HUES48 (cell line): ENCODE measurements around the gene MAN2B1.
"Not testable (repeated sequence)": the region's sequence is repeated elsewhere in the genome, so short reads cannot be mapped to it uniquely, and the experiment has no call there.

ENCODE experiments used
- H3K27ac ChIP-seq: one replicate; pipeline ENCODE4 v1.7.0; 2013; ENCODE audit warnings: low read depth, low read length, inconsistent platforms
- H3K27me3 ChIP-seq: 2 replicates; pipeline ENCODE4 v1.6.1; 2013; ENCODE audit warnings: mild to moderate bottlenecking, low read length; ENCODE audit not compliant: control insufficient read depth, insufficient read depth
- H3K36me3 ChIP-seq: 2 replicates; pipeline ENCODE4 v1.6.1; 2013; ENCODE audit warnings: low read length; ENCODE audit not compliant: control insufficient read depth, insufficient read depth
- H3K4me1 ChIP-seq: 2 replicates; pipeline ENCODE4 v1.6.1; 2013; ENCODE audit warnings: mild to moderate bottlenecking, low read length; ENCODE audit not compliant: control insufficient read depth, insufficient read depth
- H3K4me3 ChIP-seq: 2 replicates; pipeline ENCODE4 v1.5.1; 2013; ENCODE audit warnings: mild to moderate bottlenecking, low read depth, low read length
- H3K9ac ChIP-seq: 2 replicates; pipeline ENCODE4 v1.6.1; 2013; ENCODE audit warnings: mild to moderate bottlenecking, low read depth, low read length, moderate library complexity
- H3K9me3 ChIP-seq: 2 replicates; pipeline ENCODE4 v1.6.1; 2013; ENCODE audit warnings: low read length; ENCODE audit not compliant: control insufficient read depth, insufficient read depth

The MAN2B1 gene

DNA sequence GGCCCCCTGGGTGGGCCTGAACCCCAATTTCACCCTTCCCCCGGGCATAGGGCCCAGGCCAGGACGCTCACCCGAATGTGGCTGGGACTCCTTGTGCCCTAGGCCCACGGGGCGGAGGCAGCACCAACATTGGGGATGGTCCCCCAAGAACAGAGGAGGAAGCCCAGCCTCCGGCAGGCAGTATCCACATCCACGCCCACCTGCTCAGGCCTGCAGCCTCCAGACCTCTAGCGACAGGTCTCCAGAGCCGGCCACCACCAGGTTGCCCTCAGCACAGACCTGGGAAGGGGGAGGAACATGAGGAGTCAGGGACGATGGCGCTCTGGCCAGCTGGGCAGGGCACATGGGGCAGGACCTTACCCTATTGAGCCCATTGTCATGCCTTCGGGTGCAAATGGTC is 22.5 kb upstream of the MAN2B1 start:
- no peak overlapping the region for H3K27ac ChIP-seq
- no peaks in the 10 kb centered on the region for H3K4me1 ChIP-seq
- H3K27me3 ChIP-seq, result no peaks in the 10 kb centered on the region
- H3K36me3 ChIP-seq, result no peaks in the 10 kb centered on the region
- no peak overlapping the region for H3K9ac ChIP-seq
- H3K9me3 ChIP-seq, result no peaks in the 10 kb centered on the region
- H3K4me3 ChIP-seq, result no peak overlapping the region

DNA sequence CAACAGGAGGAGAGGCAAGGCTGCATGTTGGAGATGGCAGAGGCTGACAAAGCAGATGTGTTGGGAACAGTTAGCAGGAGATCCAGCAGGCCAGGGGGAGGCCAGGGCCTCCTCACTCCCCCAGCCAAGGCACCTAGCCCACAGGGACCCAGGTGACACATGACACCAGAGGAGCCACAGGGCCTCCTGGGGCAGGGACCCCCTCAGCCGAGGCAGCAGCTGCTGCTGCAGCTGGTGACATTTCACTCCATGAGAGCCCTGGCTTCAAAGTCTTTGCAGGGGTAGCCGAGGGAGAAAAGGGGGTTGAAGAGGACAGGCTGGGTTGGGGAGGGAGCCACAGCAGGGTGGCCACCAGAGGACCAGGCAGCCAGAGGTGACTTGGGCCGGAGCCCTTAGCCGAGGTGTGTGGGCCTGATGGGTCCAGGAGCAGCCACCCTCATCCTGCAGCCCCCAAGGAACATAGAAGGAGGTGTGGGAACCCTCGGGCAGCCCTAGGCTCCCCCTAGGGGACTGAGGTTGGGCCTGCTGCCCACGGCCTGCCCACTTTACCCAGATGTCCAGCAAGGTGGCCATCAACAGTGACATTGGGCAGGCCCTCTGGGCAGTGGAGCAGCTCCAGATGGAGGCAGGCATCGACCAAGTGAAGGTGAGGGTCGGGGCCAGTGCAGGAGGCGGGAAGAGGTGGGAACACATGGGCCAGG is 21.1 kb upstream of the MAN2B1 start, which contains the start of gene GNG14:
TSS of gene GNG14 (plus strand) at position 503 of the 701 bp plus-strand sequence. CDS start at position 554, 51 bp downstream.
- no peaks in the 10 kb centered on the region for H3K27me3 ChIP-seq
- no peak within 1 kb of the TSS for H3K9ac ChIP-seq
- H3K36me3 ChIP-seq, result no peaks in the 10 kb centered on the region
- H3K4me3 ChIP-seq, result no peak within 1 kb of the TSS
- H3K27ac ChIP-seq, result no peak within 1 kb of the TSS
- H3K9me3 ChIP-seq, result no peaks in the 10 kb centered on the region
- H3K4me1 ChIP-seq, result no peaks in the 10 kb centered on the region

DNA sequence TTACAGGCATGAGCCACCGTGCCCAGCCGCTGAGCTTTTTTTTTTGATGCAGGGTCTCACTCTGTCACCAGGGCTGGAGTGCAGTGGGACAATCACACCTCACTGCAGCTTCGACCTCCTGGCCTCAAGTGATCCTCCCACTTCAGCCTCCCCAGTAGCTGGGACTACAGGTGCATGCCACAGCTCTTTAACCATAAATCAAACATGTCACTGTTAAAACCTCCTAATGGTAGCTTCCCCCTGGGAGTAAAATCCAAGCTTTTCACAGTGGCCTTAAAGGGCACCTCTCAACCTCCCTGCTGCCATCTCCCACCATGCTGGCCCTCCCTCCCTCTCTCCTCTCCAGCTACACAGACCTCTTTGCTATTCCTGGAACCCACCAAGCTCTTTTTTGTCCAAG is 19.3 kb upstream of the MAN2B1 start:
- Histone ChIP-seq H3K9ac (no peak overlapping the region), H3K27me3 (no peaks in the 10 kb centered on the region), H3K4me1 (no peaks in the 10 kb centered on the region), H3K9me3 (no peaks in the 10 kb centered on the region), H3K36me3 (no peaks in the 10 kb centered on the region), H3K27ac (no peak overlapping the region), H3K4me3 (no peak overlapping the region)

DNA sequence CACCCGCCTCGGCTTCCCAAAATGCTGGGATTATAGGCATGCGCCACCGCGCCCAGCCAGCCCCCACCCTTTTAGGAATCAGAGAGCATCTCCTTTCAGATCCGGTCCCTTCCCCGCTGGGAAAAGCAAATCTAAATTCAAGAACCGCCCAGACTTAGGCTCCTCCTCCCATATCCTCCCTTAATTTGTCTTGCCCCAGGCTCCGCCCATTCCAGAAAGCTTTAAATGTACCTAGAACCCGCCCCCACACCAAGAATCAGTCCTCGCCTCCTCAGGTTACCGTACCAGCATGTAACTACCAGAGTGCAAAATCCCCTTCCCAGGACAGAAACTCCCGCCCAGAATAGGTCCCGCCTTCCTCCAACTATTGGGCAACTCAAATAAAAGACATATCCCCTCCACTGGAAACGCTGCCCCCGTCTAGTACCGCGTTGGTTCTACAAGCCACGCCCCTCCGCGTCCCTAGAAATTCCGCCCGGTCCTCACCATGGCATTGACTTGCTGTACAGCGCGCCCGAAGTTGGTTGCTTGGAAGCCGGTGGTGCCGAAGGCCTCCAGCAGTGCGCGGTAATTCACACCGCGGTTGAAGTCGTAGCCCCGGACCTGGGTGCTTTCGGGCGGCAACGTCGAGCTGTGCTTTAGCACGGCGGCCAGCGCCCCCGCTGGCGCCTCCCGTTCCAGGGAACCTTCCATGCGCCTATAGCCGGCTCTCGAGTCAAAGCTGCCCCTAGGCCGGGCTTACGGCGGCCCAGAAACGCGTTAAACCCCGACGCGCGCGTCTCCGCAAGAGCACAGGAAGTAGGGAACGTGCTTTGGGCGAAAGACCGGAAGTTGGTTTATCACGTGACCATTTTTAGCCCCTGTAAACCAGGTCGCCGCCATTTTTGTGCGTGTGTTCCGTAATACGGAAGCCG is 14.8 kb upstream of the MAN2B1 start, which contains the start of gene DHPS:
TSS of gene DHPS (minus strand) at position 807 of the 914 bp plus-strand sequence. CDS start at position 693, 114 bp downstream.
- H3K9me3 ChIP-seq, result no peaks in the 10 kb centered on the region
- H3K36me3 ChIP-seq, result peaks cover 31% of the 10 kb centered on the region
- peak within 1 kb of the TSS; percentile 100 for H3K27ac ChIP-seq
- H3K4me3 ChIP-seq, result peak within 1 kb of the TSS; percentile 89
- H3K9ac ChIP-seq, result peak within 1 kb of the TSS; percentile 99
- H3K4me1 ChIP-seq, result no peaks in the 10 kb centered on the region
- H3K27me3 ChIP-seq, result no peaks in the 10 kb centered on the region

DNA sequence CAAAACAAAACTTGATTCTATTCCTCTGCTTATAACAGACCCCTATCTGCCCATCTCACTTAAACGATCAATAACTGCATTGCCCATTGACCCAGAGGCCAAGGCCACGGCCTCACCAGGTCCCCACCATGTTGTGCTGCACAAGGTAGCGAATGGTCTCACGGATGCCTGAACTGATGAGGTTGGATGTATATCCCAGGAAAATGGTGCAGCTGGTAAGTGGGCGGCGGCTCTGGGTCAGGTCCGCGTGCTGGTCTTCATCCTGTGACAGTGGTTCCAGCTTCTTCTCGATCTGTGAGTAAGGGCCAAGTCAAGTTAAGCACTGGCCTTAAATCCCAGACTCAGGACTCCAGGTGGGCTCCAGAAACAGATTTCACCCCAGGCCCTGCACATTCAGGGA is 13.5 kb upstream of the MAN2B1 start:
- peaks cover 43% of the 10 kb centered on the region for H3K36me3 ChIP-seq
- no peak overlapping the region for H3K4me3 ChIP-seq
- H3K27ac ChIP-seq, result no peak overlapping the region

DNA sequence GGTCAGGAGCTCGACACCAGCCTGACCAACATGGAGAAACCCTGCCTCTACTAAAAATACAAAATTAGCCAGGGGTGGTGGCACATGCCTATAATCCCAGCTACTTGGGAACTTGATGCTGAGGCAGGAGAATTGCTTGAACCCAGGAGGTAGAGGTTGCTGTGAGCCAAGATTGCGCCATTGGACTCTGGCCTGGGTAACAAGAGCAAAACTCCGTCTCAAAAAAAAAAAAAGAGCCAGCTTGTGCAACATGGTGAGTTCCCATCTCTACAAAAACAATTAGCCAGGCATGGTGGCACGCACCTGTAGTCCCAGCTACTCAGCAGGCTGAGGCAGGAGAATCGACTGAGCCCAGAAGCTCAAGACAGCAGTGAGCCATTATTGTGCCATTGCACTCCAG is 11.5 kb upstream of the MAN2B1 start:
- not testable (repeated sequence) for H3K9me3 ChIP-seq, H3K27ac ChIP-seq, H3K4me3 ChIP-seq, H3K9ac ChIP-seq, H3K27me3 ChIP-seq, H3K4me1 ChIP-seq
- peaks cover 58% of the 10 kb centered on the region for H3K36me3 ChIP-seq

More for the DNA sequence above, 13.5 kb upstream of the MAN2B1 start:
- Histone ChIP-seq H3K9ac (no peak overlapping the region), H3K9me3 (no peaks in the 10 kb centered on the region), H3K4me1 (no peaks in the 10 kb centered on the region), H3K27me3 (no peaks in the 10 kb centered on the region)

DNA sequence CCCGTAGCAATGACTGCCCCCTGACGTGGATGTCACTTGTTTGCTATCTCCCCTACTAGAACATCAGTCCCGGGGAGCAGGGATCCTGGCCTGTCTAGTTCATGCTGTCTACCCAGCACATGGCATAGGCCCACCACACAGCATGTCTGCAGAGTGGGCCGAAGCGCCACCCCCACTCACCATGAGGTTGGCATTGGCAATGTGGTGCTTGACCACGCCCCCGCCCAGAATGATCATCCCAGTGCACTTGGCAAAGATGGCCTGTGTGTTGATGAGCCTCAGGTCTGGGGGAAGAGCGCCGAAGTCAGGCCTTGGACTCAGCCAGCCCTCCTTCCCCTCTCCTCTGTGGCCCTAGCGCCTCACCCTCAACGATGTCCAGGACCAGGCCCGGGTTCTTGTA is 10.4 kb upstream of the MAN2B1 start:
- H3K27ac ChIP-seq, result no peak overlapping the region
- peaks cover 66% of the 10 kb centered on the region for H3K36me3 ChIP-seq
- H3K9me3 ChIP-seq, result no peaks in the 10 kb centered on the region
- H3K9ac ChIP-seq, result no peak overlapping the region
- no peak overlapping the region for H3K4me3 ChIP-seq
- no peaks in the 10 kb centered on the region for H3K27me3 ChIP-seq
- H3K4me1 ChIP-seq, result no peaks in the 10 kb centered on the region

DNA sequence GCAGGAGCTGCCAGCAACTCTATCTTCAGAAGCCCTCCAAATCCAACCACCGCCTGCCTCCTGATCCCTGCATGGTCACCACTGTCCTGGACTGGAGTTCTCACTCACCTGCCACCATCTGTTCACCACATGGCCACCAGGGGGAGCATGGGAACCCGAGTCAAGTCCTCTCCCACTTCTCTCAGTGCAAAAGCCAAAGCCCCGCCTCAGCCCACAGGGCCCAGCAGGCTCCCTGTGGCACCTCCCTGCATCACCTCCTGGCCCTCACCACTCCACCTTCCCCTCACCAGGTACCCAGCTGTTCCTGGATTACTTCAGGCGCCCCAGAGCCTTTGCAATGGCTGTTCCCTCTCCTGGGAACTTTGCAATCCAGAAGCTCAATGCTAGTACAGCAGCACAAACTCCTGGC is 9.8 kb upstream of the MAN2B1 start:
- Histone ChIP-seq H3K36me3 (peaks cover 67% of the 10 kb centered on the region), H3K27ac (no peak overlapping the region), H3K4me3 (no peak overlapping the region)

DNA sequence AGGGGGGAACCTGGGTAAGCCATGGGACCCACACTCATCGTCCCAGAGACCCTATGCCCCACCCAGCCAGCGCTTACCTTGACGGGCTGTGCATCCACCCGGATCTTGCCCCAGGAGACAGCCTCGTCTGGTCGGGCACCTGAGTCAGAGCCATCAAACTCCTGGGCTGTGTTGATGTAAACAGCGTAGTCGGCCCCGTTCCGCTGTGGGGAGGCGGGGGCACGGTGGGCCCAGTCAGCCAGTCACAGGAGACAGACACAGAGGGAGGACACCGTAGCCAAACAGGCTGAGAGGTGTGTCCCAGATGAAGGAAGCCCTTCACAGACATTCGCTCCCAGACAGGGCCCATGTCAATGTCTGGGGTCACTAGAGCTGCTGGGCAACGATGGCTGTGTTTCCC is 9.4 kb upstream of the MAN2B1 start:
- H3K36me3 ChIP-seq, result peaks cover 67% of the 10 kb centered on the region
- H3K27me3 ChIP-seq, result no peaks in the 10 kb centered on the region
- H3K9ac ChIP-seq, result no peak overlapping the region
- H3K9me3 ChIP-seq, result no peaks in the 10 kb centered on the region
- H3K4me3 ChIP-seq, result no peak overlapping the region
- H3K27ac ChIP-seq, result no peak overlapping the region
- H3K4me1 ChIP-seq, result no peaks in the 10 kb centered on the region

More for the DNA sequence above, 9.8 kb upstream of the MAN2B1 start:
- no peaks in the 10 kb centered on the region for H3K9me3 ChIP-seq
- H3K4me1 ChIP-seq, result no peaks in the 10 kb centered on the region
- H3K9ac ChIP-seq, result no peak overlapping the region
- H3K27me3 ChIP-seq, result no peaks in the 10 kb centered on the region

DNA sequence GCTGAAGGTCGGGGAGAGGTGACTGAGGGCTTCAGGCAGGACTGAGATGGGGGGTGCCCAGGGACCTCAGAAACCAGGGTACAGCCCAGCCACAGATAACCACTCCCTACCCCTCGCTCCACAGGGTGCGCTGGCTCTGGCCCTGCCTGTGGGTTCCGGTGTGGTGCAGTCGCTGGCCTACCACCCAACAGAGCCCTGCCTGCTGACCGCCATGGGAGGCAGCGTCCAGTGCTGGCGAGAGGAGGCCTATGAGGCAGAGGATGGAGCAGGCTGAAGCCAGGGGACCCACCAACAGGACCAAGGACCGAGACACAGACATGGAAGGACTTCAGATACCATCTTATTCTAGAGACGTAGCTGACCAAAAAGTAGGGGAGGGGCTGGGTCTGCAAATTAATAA is 8.9 kb upstream of the MAN2B1 start:
- Histone ChIP-seq H3K9ac (no peak overlapping the region), H3K36me3 (peaks cover 67% of the 10 kb centered on the region), H3K27me3 (no peaks in the 10 kb centered on the region), H3K4me3 (no peak overlapping the region), H3K9me3 (no peaks in the 10 kb centered on the region), H3K4me1 (peaks cover 2% of the 10 kb centered on the region; the same call in 1 of the 2 replicates), H3K27ac (no peak overlapping the region)

DNA sequence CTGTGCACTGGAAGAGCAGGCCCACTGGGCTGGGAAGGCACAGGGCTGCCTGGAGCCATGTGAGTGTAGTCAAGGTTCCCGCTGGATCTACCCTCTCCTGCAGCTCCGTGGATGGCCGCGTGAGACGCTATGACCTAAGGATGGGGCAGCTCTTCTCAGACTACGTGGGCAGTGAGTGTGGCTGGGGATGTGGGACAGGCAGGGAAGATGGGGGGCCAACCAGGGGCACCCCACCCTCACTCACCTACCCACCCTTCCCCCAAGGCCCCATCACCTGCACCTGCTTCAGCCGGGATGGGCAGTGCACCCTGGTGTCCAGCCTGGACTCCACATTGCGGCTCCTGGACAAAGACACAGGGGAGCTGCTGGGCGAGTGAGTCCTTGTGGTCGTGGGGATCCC is 6.2 kb upstream of the MAN2B1 start:
- Histone ChIP-seq H3K9me3 (no peaks in the 10 kb centered on the region), H3K36me3 (peaks cover 46% of the 10 kb centered on the region), H3K27me3 (no peaks in the 10 kb centered on the region), H3K9ac (no peak overlapping the region), H3K4me1 (peaks cover 9% of the 10 kb centered on the region), H3K4me3 (no peak overlapping the region), H3K27ac (no peak overlapping the region)
